HepG2 (cell line): ENCODE data around the gene RARRES1. TPM values are rescaled to one million over a fixed set of nuclear protein-coding genes. Genes with fewer than 3 reads are reported as not detected.
A peak's percentile ranks its signal among the peaks of the same experiment; 100 is the strongest.

ENCODE experiments used
- ARID3A ChIP-seq: IDR thresholded peaks from 2 replicates; pipeline ENCODE4 v1.6.1; 2012; ENCODE audit warnings: low read depth, low read length, improper control_type of control experiment
- HHEX ChIP-seq: IDR thresholded peaks from 2 replicates; pipeline ENCODE4 v1.6.1; 2016; ENCODE audit warnings: control low read depth
- HINFP ChIP-seq: sonication (generic); formaldehyde crosslinking; IDR thresholded peaks from 2 replicates; pipeline ENCODE4 v1.4.0; 2020; ENCODE audit warnings: low read depth, mild to moderate bottlenecking, missing genetic modification reagents
- HNRNPL ChIP-seq: fragments of 200-400 bp; formaldehyde crosslinking; IDR thresholded peaks from 2 replicates; pipeline ENCODE4 v1.6.1; 2017; ENCODE audit warnings: mild to moderate bottlenecking, low read depth, low read length
- MAFK ChIP-seq, 2 experiments: IDR thresholded peaks in 1 of 2; conservative IDR thresholded peaks in 1 of 2; 2 replicates each; pipeline ENCODE4 v1.6.1; 2011; ENCODE audit warnings: improper control_type of control experiment in 2 of 2, low read length in 2 of 2
- MLLT10 ChIP-seq: sonication (generic); formaldehyde crosslinking; IDR thresholded peaks from 2 replicates; pipeline ENCODE4 v1.4.0; 2020; ENCODE audit warnings: missing genetic modification reagents
- PAXIP1 ChIP-seq: sonication (generic); formaldehyde crosslinking; conservative IDR thresholded peaks from 2 replicates; pipeline ENCODE4 v1.4.0; 2020; ENCODE audit warnings: mild to moderate bottlenecking, missing genetic modification reagents, moderate library complexity
- REST ChIP-seq, 2 experiments: IDR thresholded peaks; 2 replicates each; pipeline ENCODE4 v1.6.1; 2011 to 2012; ENCODE audit warnings: low read length in 2 of 2, borderline replicate concordance in 1 of 2, low read depth in 1 of 2, mild to moderate bottlenecking in 1 of 2, moderate library complexity in 1 of 2
- RXRA ChIP-seq: sonication (generic); formaldehyde crosslinking; IDR thresholded peaks from 2 replicates; pipeline ENCODE4 v1.5.1; 2020; ENCODE audit warnings: missing genetic modification reagents
- ZBTB38 ChIP-seq: sonication (generic); formaldehyde crosslinking; IDR thresholded peaks from 2 replicates; pipeline ENCODE4 v1.5.1; 2020; ENCODE audit warnings: mild to moderate bottlenecking, missing genetic modification reagents
- ZNF317 ChIP-seq: sonication (generic); formaldehyde crosslinking; IDR thresholded peaks from 2 replicates; pipeline ENCODE4 v1.5.0; 2020; ENCODE audit warnings: mild to moderate bottlenecking, missing genetic modification reagents
- ZNF639 ChIP-seq: conservative IDR thresholded peaks from 2 replicates; pipeline ENCODE4 v1.6.1; 2018; ENCODE audit warnings: missing genetic modification reagents
- ZNF703 ChIP-seq: sonication (generic); formaldehyde crosslinking; IDR thresholded peaks from 2 replicates; pipeline ENCODE4 v1.5.1; 2020; ENCODE audit warnings: missing genetic modification reagents, mild to moderate bottlenecking, moderate library complexity, borderline replicate concordance
- ZNF772 ChIP-seq: sonication (generic); formaldehyde crosslinking; IDR thresholded peaks from 2 replicates; pipeline ENCODE4 v1.5.0; 2020; ENCODE audit warnings: mild to moderate bottlenecking, missing genetic modification reagents
- ZSCAN21 ChIP-seq: sonication (generic); formaldehyde crosslinking; IDR thresholded peaks from 2 replicates; pipeline ENCODE4 v1.8.0; 2022; ENCODE audit warnings: mild to moderate bottlenecking, missing genetic modification reagents, moderate library complexity, borderline replicate concordance
- ZSCAN30 ChIP-seq: sonication (generic); formaldehyde crosslinking; IDR thresholded peaks from 2 replicates; pipeline ENCODE4 v1.5.0; 2020; ENCODE audit warnings: mild to moderate bottlenecking, missing genetic modification reagents
- polyA plus RNA-seq, 8 experiments: library from polyadenylated mRNA; depleted of rRNA in 3 of 8; stranded (reverse) in 7 of 8; unstranded in 1 of 8; fragments of >200 nt; fragmentation: Illumina TruSeq in 4 of 8; extraction: Trizol in 4 of 8; gene quantifications; 2 replicates each; pipeline versions ENCODE4 v1.2.1 to v1.2.3, GENCODE V29; 2011 to 2016; ENCODE audit warnings: low read depth in 4 of 8, missing spikeins in 1 of 8, mixed read lengths in 1 of 8; ENCODE audit not compliant: insufficient read depth in 1 of 8
- total RNA-seq, 5 experiments: library from RNA; depleted of rRNA; stranded (reverse); fragments of >200 nt; fragmentation: Illumina TruSeq; extraction: Trizol; gene quantifications; 2 replicates each; pipeline ENCODE4 v1.2.3, GENCODE V29; 2016; ENCODE audit warnings: low read depth in 1 of 5

RARRES1 gene
- total and polyA plus RNA-seq, 2 of the 13 experiments (the other 11 are each of a cell fraction or from before 2014, with no cell fraction given), result not detected

- TF ChIP-seq PAXIP1 (CRISPR knock-in tag), result peak; percentile 53
- no peak for TF ChIP-seq ZNF639 (CRISPR knock-in tag)
- TF ChIP-seq ZSCAN21, result no peak
- TF ChIP-seq ARID3A, result peak; percentile 37; the same call in 1 of the 2 replicates
- TF ChIP-seq ZSCAN30 (CRISPR knock-in tag), result no peak
- no peak for TF ChIP-seq HHEX (CRISPR knock-in tag)
- TF ChIP-seq RXRA (CRISPR knock-in tag), result no peak; the same call in 1 of the 2 replicates
- no peak for TF ChIP-seq ZNF703 (CRISPR knock-in tag)
- TF ChIP-seq HNRNPL, result no peak
- TF ChIP-seq MLLT10 (CRISPR knock-in tag), result no peak
- no peak for TF ChIP-seq HINFP
- TF ChIP-seq MAFK (conservative IDR thresholded peaks at IDR 0.05 in 1 of 2, IDR thresholded peaks at IDR 0.05 in 1 of 2; ENCODE audit: low read length in 2 of 2), result no peak
- 0 out of 2 replicates have a peak, but pooled peaks have one; percentile 30 for TF ChIP-seq ZNF772
- TF ChIP-seq ZBTB38 (CRISPR knock-in tag), result no peak
- TF ChIP-seq REST (IDR thresholded peaks at IDR 0.05; ENCODE audit: borderline replicate concordance in 1 of 2, low read depth in 1 of 2, low read length in 2 of 2), result no peak
- TF ChIP-seq ZNF317 (CRISPR knock-in tag), result no peak
Measured at GRCh38 chr3:158768881-158769543, 36.8 kb upstream of the RARRES1 start (continued).
